Endothelial cell of umbilical vein (primary cell): ENCODE data around the gene CD58. TPM values are rescaled to one million over a fixed set of nuclear protein-coding genes. Genes with fewer than 3 reads are reported as not detected.
"Not testable (repeated sequence)": the region's sequence is repeated elsewhere in the genome, so short reads cannot be mapped to it uniquely, and the experiment has no call there.

ENCODE experiments used
- BruUV-seq: library from RNA; stranded (reverse); fragments of 400-500 nt; replicated peaks from 2 replicates; lab custom pipeline; 2021; lab: Mats Ljungman, UMichigan
- CTCF ChIA-PET: fragments of 300-600, 350-600 bp; sonication (Branson Sonifier 250); formaldehyde crosslinking; loops from one replicate; lab custom pipeline; 2021; ENCODE audit warnings: antibody characterized with exemption, inconsistent platforms; lab: Charles Lee
- POLR2A ChIA-PET: fragments of 300-600, 350-600 bp; sonication (Branson Sonifier 250); formaldehyde crosslinking; loops from one replicate; lab custom pipeline; 2021; ENCODE audit warnings: antibody characterized with exemption, inconsistent platforms; lab: Charles Lee
- DNase-seq: peaks from one replicate; pipeline ENCODE4 v3.0.0-alpha.2; 2011; ENCODE audit warnings: low read depth, low spot score
- FAIRE-seq: peaks from 2 replicates; lab custom pipeline; 2011; peaks lifted over from hg19 to GRCh38; lab: Jason Lieb, UNC
- H2AFZ ChIP-seq: 2 replicates; pipeline ENCODE4 v1.6.0; 2012; ENCODE audit warnings: low read depth, low read length, control low read depth, inconsistent platforms
- H3K27ac ChIP-seq: 2 replicates; pipeline ENCODE4 v1.5.1; 2011; ENCODE audit warnings: low read depth, mild to moderate bottlenecking, control low read depth, low read length, moderate library complexity; ENCODE audit not compliant: insufficient read depth
- H3K27me3 ChIP-seq, 2 experiments: 2 replicates each; pipeline versions ENCODE4 v1.6.0 to v1.6.1; 2011; ENCODE audit warnings: low read length in 2 of 2, mixed read lengths in 1 of 2; ENCODE audit not compliant: control insufficient read depth in 2 of 2, insufficient read depth in 2 of 2
- H3K36me3 ChIP-seq, 2 experiments: 2 replicates in 1 of 2; 3 replicates in 1 of 2; pipeline ENCODE4 v1.5.1; 2011; ENCODE audit warnings: low read length in 2 of 2, mild to moderate bottlenecking in 1 of 2, moderate library complexity in 1 of 2; ENCODE audit not compliant: control insufficient read depth in 2 of 2, insufficient read depth in 2 of 2; ENCODE audit errors: extremely low read depth in 1 of 2
- H3K4me1 ChIP-seq: 3 replicates; pipeline ENCODE4 v1.5.1; 2011; ENCODE audit warnings: mild to moderate bottlenecking, low read length; ENCODE audit not compliant: control insufficient read depth, insufficient read depth; ENCODE audit errors: extremely low read depth
- H3K4me2 ChIP-seq: 2 replicates; pipeline ENCODE4 v1.6.1; 2011; ENCODE audit warnings: low read length, control low read depth, mixed read lengths; ENCODE audit not compliant: insufficient read depth
- H3K4me3 ChIP-seq, 3 experiments: fragments of 200-600 bp in 1 of 3; sonication (generic), shearing (Covaris generic) in 1 of 3; replicated peaks in 1 of 3; 2 replicates each; pipeline ENCODE4 v1.5.1; 2011 to 2016; ENCODE audit warnings: control low read depth in 3 of 3, low read length in 3 of 3, mild to moderate bottlenecking in 2 of 3, inconsistent platforms in 1 of 3, low read depth in 1 of 3, moderate library complexity in 1 of 3; ENCODE audit not compliant: insufficient read depth in 1 of 3
- H3K79me2 ChIP-seq: 2 replicates; pipeline ENCODE4 v1.6.0; 2012; ENCODE audit warnings: low read length, inconsistent platforms; ENCODE audit not compliant: control insufficient read depth, insufficient read depth
- H3K9ac ChIP-seq: replicated peaks from 2 replicates; pipeline ENCODE3; 2011; ENCODE audit warnings: low read length, control low read depth; ENCODE audit not compliant: insufficient read depth; ENCODE audit errors: extremely low read depth
- H3K9me1 ChIP-seq: replicated peaks from 3 replicates; pipeline ENCODE4 v1.6.0; 2011; ENCODE audit warnings: mild to moderate bottlenecking, low read length; ENCODE audit not compliant: control insufficient read depth, insufficient read depth; ENCODE audit errors: extremely low read depth
- H3K9me3 ChIP-seq: replicated peaks from 2 replicates; pipeline ENCODE4 v1.5.1; 2012; ENCODE audit warnings: low read length, inconsistent platforms; ENCODE audit not compliant: control insufficient read depth, insufficient read depth
- H4K20me1 ChIP-seq: replicated peaks from 2 replicates; pipeline ENCODE3; 2011; ENCODE audit warnings: mild to moderate bottlenecking, low read length; ENCODE audit not compliant: control insufficient read depth, insufficient read depth; ENCODE audit errors: extremely low read depth
- EZH2 ChIP-seq: IDR thresholded peaks from 2 replicates; pipeline ENCODE4 v1.6.1; 2012; ENCODE audit warnings: borderline replicate concordance, low read depth, mild to moderate bottlenecking, moderate library complexity, low read length, inconsistent platforms; ENCODE audit not compliant: severe bottlenecking
- FOS ChIP-seq: IDR thresholded peaks from 2 replicates; pipeline ENCODE4 v1.6.1; 2011; ENCODE audit warnings: mild to moderate bottlenecking, low read length, moderate library complexity, borderline replicate concordance; ENCODE audit not compliant: insufficient read depth
- GATA2 ChIP-seq: IDR thresholded peaks from 2 replicates; pipeline ENCODE4 v1.7.0; 2011; ENCODE audit warnings: low read depth, mild to moderate bottlenecking, moderate library complexity, mixed read lengths, low read length; ENCODE audit not compliant: insufficient read length, insufficient read depth
- JUN ChIP-seq: IDR thresholded peaks from 2 replicates; pipeline ENCODE4 v1.6.1; 2011; ENCODE audit warnings: borderline replicate concordance, low read depth; ENCODE audit not compliant: insufficient read length, insufficient read depth
- MYC ChIP-seq: IDR thresholded peaks from one replicate; pipeline ENCODE4 v1.6.1; 2011; ENCODE audit warnings: mild to moderate bottlenecking, low read depth, low read length
- POLR2A ChIP-seq: IDR thresholded peaks from 2 replicates; pipeline ENCODE4 v1.6.1; 2012; ENCODE audit warnings: low read depth, mild to moderate bottlenecking, control low read depth, low read length
- POLR2AphosphoS5 ChIP-seq: IDR thresholded peaks from 2 replicates; pipeline ENCODE4 v1.6.1; 2012; ENCODE audit warnings: low read depth, mild to moderate bottlenecking, control low read depth, low read length, moderate library complexity; ENCODE audit not compliant: insufficient read depth
- dilution Hi-C: fragments of 300-500 bp; cut with MboI; formaldehyde crosslinking; loops from one replicate; pipeline ENCODE4 v1.15.0; 2019; ENCODE audit warnings: low sequenced_read_pairs; ENCODE audit not compliant: extremely low pct_ligation_motif_present
- intact Hi-C: fragments of 100-400 bp; cut with micrococcal nuclease; formaldehyde crosslinking; loops from one replicate; pipeline ENCODE4 v1.10.0; 2022
- polyA plus RNA-seq, 4 experiments: library from polyadenylated mRNA; depleted of rRNA in 3 of 4; stranded (reverse) in 3 of 4; unstranded in 1 of 4; fragments of >200 nt; gene quantifications; 2 replicates each; pipeline versions ENCODE4 v1.2.1 to v1.2.3, GENCODE V29; 2011 to 2012; ENCODE audit warnings: missing spikeins in 1 of 4
- total RNA-seq: library from RNA; stranded (reverse); gene quantifications from 2 replicates; pipeline ENCODE4 v1.2.3, GENCODE V29; 2021
- TF ChIP-seq, protein P1 (sequence below): IDR thresholded peaks from 2 replicates; pipeline ENCODE4 v1.6.1; 2011; ENCODE audit not compliant: insufficient read depth, insufficient read length
- TF ChIP-seq, protein P2 (sequence below), 2 donors: IDR thresholded peaks; 1 replicate in 1 of 2; 2 replicates in 1 of 2; pipeline ENCODE4 v1.5.1; 2011; ENCODE audit warnings: low read length in 2 of 2, mild to moderate bottlenecking in 2 of 2, moderate library complexity in 2 of 2, control low read depth in 1 of 2, inconsistent platforms in 1 of 2, low read depth in 1 of 2; ENCODE audit not compliant: insufficient read depth in 1 of 2; ENCODE audit errors: extremely low read depth in 1 of 2

The CD58 gene
- total and polyA plus RNA-seq, 2 donors (not counting 3 experiments of a cell fraction or from before 2014, with no cell fraction given): 9.8 to 12.7 TPM

DNA sequence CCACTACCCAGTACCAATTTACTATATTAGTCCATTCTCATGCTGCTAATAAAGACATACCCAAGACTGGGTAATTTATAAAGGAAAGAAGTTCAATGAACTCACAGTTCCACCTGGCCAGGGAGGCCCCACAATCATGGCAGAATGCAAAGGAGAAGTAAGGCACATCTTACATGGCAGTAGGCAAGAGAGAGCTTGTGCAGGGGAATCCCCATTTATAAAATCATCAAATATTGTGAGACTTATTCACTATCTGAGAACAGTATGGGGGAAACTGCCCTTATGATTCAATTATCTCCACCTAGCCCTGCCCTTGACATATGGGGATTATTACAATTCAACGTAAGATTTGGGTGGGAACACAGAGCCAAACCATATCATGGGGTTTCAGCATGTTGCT, 6.4 kb downstream of the CD58 start:
- TF ChIP-seq FOS (no peak), EZH2 (no peak), POLR2A (no peak), MYC (no peak), JUN (no peak), POLR2AphosphoS5 (no peak), GATA2 (no peak)
- TF ChIP-seq, protein P1, sequence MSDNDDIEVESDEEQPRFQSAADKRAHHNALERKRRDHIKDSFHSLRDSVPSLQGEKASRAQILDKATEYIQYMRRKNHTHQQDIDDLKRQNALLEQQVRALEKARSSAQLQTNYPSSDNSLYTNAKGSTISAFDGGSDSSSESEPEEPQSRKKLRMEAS: no peak
- TF ChIP-seq, protein P2, sequence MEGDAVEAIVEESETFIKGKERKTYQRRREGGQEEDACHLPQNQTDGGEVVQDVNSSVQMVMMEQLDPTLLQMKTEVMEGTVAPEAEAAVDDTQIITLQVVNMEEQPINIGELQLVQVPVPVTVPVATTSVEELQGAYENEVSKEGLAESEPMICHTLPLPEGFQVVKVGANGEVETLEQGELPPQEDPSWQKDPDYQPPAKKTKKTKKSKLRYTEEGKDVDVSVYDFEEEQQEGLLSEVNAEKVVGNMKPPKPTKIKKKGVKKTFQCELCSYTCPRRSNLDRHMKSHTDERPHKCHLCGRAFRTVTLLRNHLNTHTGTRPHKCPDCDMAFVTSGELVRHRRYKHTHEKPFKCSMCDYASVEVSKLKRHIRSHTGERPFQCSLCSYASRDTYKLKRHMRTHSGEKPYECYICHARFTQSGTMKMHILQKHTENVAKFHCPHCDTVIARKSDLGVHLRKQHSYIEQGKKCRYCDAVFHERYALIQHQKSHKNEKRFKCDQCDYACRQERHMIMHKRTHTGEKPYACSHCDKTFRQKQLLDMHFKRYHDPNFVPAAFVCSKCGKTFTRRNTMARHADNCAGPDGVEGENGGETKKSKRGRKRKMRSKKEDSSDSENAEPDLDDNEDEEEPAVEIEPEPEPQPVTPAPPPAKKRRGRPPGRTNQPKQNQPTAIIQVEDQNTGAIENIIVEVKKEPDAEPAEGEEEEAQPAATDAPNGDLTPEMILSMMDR (IDR thresholded peaks at IDR 0.05; ENCODE audit: extremely low read depth in 1 of 2, insufficient read depth in 1 of 2, low read depth in 1 of 2, low read length in 2 of 2): no peak
- no peaks in the 10 kb centered on the region for H3K36me3 ChIP-seq
- H3K79me2 ChIP-seq: peaks cover 14% of the 10 kb centered on the region
- H4K20me1 ChIP-seq: no peaks in the 10 kb centered on the region
- no TSS peak for BruUV-seq
- H3K27me3 ChIP-seq: no peaks in the 10 kb centered on the region
- no peaks in the 10 kb centered on the region for H3K9me3 ChIP-seq
- intact Hi-C loops (loop anchor here (10.0 kb wide), 1 partner anchor 60 kb away; no protein-coding TSS in a partner anchor), dilution Hi-C loops (no loop called here)
- ChIA-PET CTCF (interaction anchor here (1.1 kb wide), 1 partner anchor 10 kb away, joined by 3 read pairs; no protein-coding TSS in a partner anchor), POLR2A (no interaction called here)
- H2AFZ ChIP-seq: no peak overlapping the region
- no peak overlapping the region for H3K27ac ChIP-seq
- no peak overlapping the region for H3K4me3 ChIP-seq
- H3K4me2 ChIP-seq: no peak overlapping the region
- no peaks in the 10 kb centered on the region for H3K4me1 ChIP-seq
- H3K9me1 ChIP-seq: no peaks in the 10 kb centered on the region
- FAIRE-seq (no peak), DNase-seq (no peak)
- H3K9ac ChIP-seq: no peak overlapping the region

DNA sequence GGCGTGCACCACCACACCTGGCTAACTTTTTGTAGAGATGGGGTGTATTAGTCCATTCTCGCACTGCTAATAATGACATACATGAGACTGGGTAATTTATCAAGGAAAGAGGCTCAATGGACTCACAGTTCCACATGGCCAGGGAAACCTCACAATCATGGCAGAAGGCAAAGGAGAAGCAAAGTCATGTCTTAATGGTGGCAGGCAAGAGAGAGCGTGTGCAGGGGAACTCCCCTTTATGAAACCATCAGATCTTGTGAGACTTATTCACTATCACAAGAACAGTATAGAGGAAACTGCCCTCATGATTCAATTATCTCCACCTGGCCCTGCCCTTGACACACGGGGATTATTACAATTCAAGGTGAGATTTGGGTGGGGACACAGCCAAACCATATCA, 8.4 kb downstream of the CD58 start:
- H3K4me1 ChIP-seq, H3K9ac ChIP-seq, H2AFZ ChIP-seq, H3K9me1 ChIP-seq, H3K27me3 ChIP-seq, CTCF ChIA-PET, H3K27ac ChIP-seq, H3K36me3 ChIP-seq, DNase-seq, H4K20me1 ChIP-seq, H3K9me3 ChIP-seq, POLR2A ChIA-PET, FAIRE-seq, BruUV-seq, H3K4me2 ChIP-seq, H3K4me3 ChIP-seq, dilution Hi-C loops: not testable (repeated sequence)
- H3K79me2 ChIP-seq: peaks cover 12% of the 10 kb centered on the region
- intact Hi-C loops: loop anchor here (10.0 kb wide), 1 partner anchor 58 kb away; no protein-coding TSS in a partner anchor
